Esophagus squamous epithelium (tissue), 5 donors: ENCODE data around the gene CDC16. TPM values are rescaled to one million over a fixed set of nuclear protein-coding genes. Genes with fewer than 3 reads are reported as not detected.

ENCODE experiments used
- DNase-seq: peaks from one replicate; lab custom pipeline; 2025; lab: John Stamatoyannopoulos, UW
- H3K27ac ChIP-seq, 4 donors: fragments of 200-600 bp; sonication (generic); one replicate each; pipeline ENCODE4 v1.5.1; 2016 to 2019; ENCODE audit warnings: mild to moderate bottlenecking in 1 of 4
- H3K27me3 ChIP-seq, 4 donors: fragments of 200-600 bp; sonication (generic); 1 replicate in 3 of 4; 2 replicates in 1 of 4; pipeline versions ENCODE4 v1.5.1 to v1.6.0; 2017 to 2021; ENCODE audit warnings: antibody characterized with exemption in 1 of 4
- H3K36me3 ChIP-seq, 3 donors: fragments of 200-600 bp; sonication (generic); one replicate each; pipeline ENCODE4 v1.5.1; 2016 to 2019
- H3K4me1 ChIP-seq, 3 donors: fragments of 200-600 bp; sonication (generic); one replicate each; pipeline ENCODE4 v1.5.1; 2017 to 2019
- H3K4me3 ChIP-seq, 4 donors: fragments of 200-600 bp; sonication (generic); 1 replicate in 3 of 4; 2 replicates in 1 of 4; pipeline ENCODE4 v1.5.1; 2016 to 2019; ENCODE audit warnings: mild to moderate bottlenecking in 2 of 4, moderate library complexity in 1 of 4
- H3K9me3 ChIP-seq, 3 donors: fragments of 200-600 bp; sonication (generic); one replicate each; pipeline ENCODE4 v1.5.1; 2016 to 2019
- POLR2A ChIP-seq, 4 donors: fragments of 450-650 bp; IDR thresholded peaks; one replicate each; pipeline ENCODE4 v1.6.1; 2017; ENCODE audit warnings: antibody characterized with exemption in 4 of 4, mild to moderate bottlenecking in 4 of 4, moderate library complexity in 3 of 4
- WGBS, 2 donors: methylation state at CpG; one replicate each; pipeline ENCODE4 v1.1.5; 2018; 5-methylcytosine and 5-hydroxymethylcytosine counted together
- intact Hi-C: fragments of 100-400 bp; cut with DNase I; formaldehyde crosslinking; loops from one replicate; pipeline ENCODE4 v1.15.0; 2022
- small RNA-seq, 4 donors: library from RNA; depleted of rRNA; stranded (forward); fragments of <200 nt; gene quantifications; one replicate each; pipeline ENCODE3, GENCODE V24; 2016
- total RNA-seq, 4 donors: library from RNA; depleted of rRNA; stranded (reverse); fragments of >200 nt; gene quantifications; one replicate each; pipeline ENCODE4 v1.1.0, GENCODE V29; 2016
- TF ChIP-seq, protein P1 (sequence below), 6 experiments: fragments of 450-650 bp in 4 of 6; fragments of 200-600 bp in 2 of 6; sonication (generic) in 2 of 6; IDR thresholded peaks; one replicate each; pipeline ENCODE4 v1.5.1; 2016 to 2019; ENCODE audit warnings: antibody characterized with exemption in 6 of 6, mild to moderate bottlenecking in 4 of 6, moderate library complexity in 4 of 6
- donor health status: DM: yes; HTN: yes; CAD: no.

The CDC16 gene
- total RNA-seq, 4 donors from 2014 or later = 22.9 to 40.2 (median 30.2) TPM

- Histone ChIP-seq H3K4me1 (peaks cover 0 to 56% (median 28%) of the 10 kb centered on the region in 3 donors), H3K27ac (no peak overlapping the region), H3K27me3 (no peaks in the 10 kb centered on the region), H3K4me3 (no peak overlapping the region), H3K36me3 (peaks cover 9 to 46% (median 22%) of the 10 kb centered on the region in 3 donors), H3K9me3 (no peaks in the 10 kb centered on the region)
- no peak for DNase-seq
- intact Hi-C loops = no loop called here
- TF ChIP-seq, protein P1, sequence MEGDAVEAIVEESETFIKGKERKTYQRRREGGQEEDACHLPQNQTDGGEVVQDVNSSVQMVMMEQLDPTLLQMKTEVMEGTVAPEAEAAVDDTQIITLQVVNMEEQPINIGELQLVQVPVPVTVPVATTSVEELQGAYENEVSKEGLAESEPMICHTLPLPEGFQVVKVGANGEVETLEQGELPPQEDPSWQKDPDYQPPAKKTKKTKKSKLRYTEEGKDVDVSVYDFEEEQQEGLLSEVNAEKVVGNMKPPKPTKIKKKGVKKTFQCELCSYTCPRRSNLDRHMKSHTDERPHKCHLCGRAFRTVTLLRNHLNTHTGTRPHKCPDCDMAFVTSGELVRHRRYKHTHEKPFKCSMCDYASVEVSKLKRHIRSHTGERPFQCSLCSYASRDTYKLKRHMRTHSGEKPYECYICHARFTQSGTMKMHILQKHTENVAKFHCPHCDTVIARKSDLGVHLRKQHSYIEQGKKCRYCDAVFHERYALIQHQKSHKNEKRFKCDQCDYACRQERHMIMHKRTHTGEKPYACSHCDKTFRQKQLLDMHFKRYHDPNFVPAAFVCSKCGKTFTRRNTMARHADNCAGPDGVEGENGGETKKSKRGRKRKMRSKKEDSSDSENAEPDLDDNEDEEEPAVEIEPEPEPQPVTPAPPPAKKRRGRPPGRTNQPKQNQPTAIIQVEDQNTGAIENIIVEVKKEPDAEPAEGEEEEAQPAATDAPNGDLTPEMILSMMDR (IDR thresholded peaks at IDR 0.05) = no peak
- no peak for TF ChIP-seq POLR2A (IDR thresholded peaks at IDR 0.05)
- 60 to 65% methylated on average over 3 of the region's 3 CpGs for WGBS, 2 donors
Measured at GRCh38 chr13:114319441-114319913, 84.8 kb downstream of the CDC16 start.

- intact Hi-C loops = no loop called here
- TF ChIP-seq, protein P1 (IDR thresholded peaks at IDR 0.05) = no peak
- DNase-seq = no peak
- peaks cover 13 to 52% (median 28%) of the 10 kb centered on the region in 3 donors for H3K36me3 ChIP-seq
- H3K27ac ChIP-seq = no peak overlapping the region
- no peaks in the 10 kb centered on the region for H3K9me3 ChIP-seq
- H3K4me1 ChIP-seq = peaks cover 0 to 52% (median 26%) of the 10 kb centered on the region in 3 donors
- no peak overlapping the region for H3K4me3 ChIP-seq
- H3K27me3 ChIP-seq = no peaks in the 10 kb centered on the region
Measured at GRCh38 chr13:114320065-114320464, 85.4 kb downstream of the CDC16 start.

DNA sequence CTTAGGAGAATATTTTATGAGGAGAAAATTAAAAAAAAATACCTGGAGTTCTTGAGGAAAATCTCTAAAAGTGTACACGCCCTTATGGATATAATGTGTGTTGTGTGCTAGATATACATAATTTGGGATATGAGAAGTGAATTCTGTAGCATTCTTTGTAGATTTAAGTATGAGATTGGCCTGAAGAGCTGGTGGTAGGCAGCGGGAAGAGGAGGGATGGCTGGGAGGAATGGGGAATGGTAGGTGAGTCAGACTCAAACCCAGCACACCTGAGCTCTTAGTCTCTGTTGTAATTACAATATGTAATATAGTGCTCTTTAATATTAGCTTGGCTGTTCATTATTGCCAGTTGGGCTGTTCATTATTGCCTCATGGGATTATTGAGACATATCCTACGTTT, 86.6 kb downstream of the CDC16 start:
- Histone ChIP-seq H3K4me3 (no peak overlapping the region), H3K9me3 (no peaks in the 10 kb centered on the region), H3K27me3 (no peaks in the 10 kb centered on the region), H3K4me1 (peaks cover 0 to 40% (median 16%) of the 10 kb centered on the region in 3 donors), H3K27ac (no peak overlapping the region), H3K36me3 (peaks cover 13 to 62% (median 28%) of the 10 kb centered on the region in 3 donors)
- TF ChIP-seq POLR2A (IDR thresholded peaks at IDR 0.05) = no peak
- TF ChIP-seq, protein P1 (IDR thresholded peaks at IDR 0.05) = no peak
- WGBS, 2 donors = 91 to 95% methylated on average over 3 of the region's 3 CpGs
- DNase-seq = no peak
- intact Hi-C loops = no loop called here

Small RNA genes lying within 50 kb of the gene (small RNA-seq; reads per million reads assigned to genes)
- gene MIR4502 (0 reads per million in 4 donors), gene MIR548AR (0 reads per million in 4 donors)

Other genes with a start within 250 kb of the CDC16 start
- 1 to 10 TPM; 1.4 to 8.8 (median 3.1) TPM for gene RASA3, start 102.3 kb upstream of the CDC16 start, total RNA-seq
- gene CFAP97D2, start 55.6 kb upstream of the CDC16 start, total RNA-seq = not detected
- gene UPF3A, start 46.7 kb downstream of the CDC16 start, total RNA-seq = 10 to 100 TPM; 19.1 to 42.5 (median 25.6) TPM
- gene CHAMP1, start 79.6 kb downstream of the CDC16 start, total RNA-seq = 10 to 100 TPM in 1 of 4 donors, 1 to 10 TPM in 3; 7.8 to 16.8 (median 9.8) TPM